Natural killer cell (primary cell): ENCODE data around the gene PRKCQ. TPM values are rescaled to one million over a fixed set of nuclear protein-coding genes. Genes with fewer than 3 reads are reported as not detected.
A peak's percentile ranks its signal among the peaks of the same experiment; 100 is the strongest.

Experiments used
- ATAC-seq, 3 donors: fragments of 150-1000 bp in 2 of 3; fragments of 200-7000 bp in 1 of 3; cut with Tn5 transposase; 1 replicate in 1 of 3; 2 replicates in 2 of 3; pipeline ENCODE4 v1.10.0; 2021; ENCODE audit warnings: mild to moderate bottlenecking in 2 of 3, moderate library complexity in 2 of 3
- DNase-seq, 2 donors: peaks; one replicate each; pipeline versions ENCODE4 v3.0.0 to v3.0.0-alpha.2; 2013 to 2021; ENCODE audit warnings: mixed read lengths in 1 of 2
- H3K27ac ChIP-seq: one replicate; pipeline ENCODE4 v1.5.1; 2013; ENCODE audit warnings: mild to moderate bottlenecking, low read length
- H3K27me3 ChIP-seq: one replicate; pipeline ENCODE4 v1.6.1; 2013; ENCODE audit warnings: low read length; ENCODE audit not compliant: control insufficient read depth, insufficient read depth
- H3K36me3 ChIP-seq: one replicate; pipeline ENCODE4 v1.6.1; 2013; ENCODE audit warnings: low read length; ENCODE audit not compliant: control insufficient read depth, insufficient read depth
- H3K4me1 ChIP-seq: one replicate; pipeline ENCODE4 v1.6.1; 2013; ENCODE audit warnings: low read length; ENCODE audit not compliant: control insufficient read depth, insufficient read depth
- H3K4me3 ChIP-seq: one replicate; pipeline ENCODE4 v1.5.1; 2013; ENCODE audit warnings: low read length
- H3K9me3 ChIP-seq: one replicate; pipeline ENCODE4 v1.6.1; 2013; ENCODE audit warnings: low read length; ENCODE audit not compliant: control insufficient read depth, insufficient read depth
- H3K27ac Mint-ChIP-seq, 2 donors: one replicate each; pipeline ENCODE4 v1.8.0; 2022; ENCODE audit warnings: mild to moderate bottlenecking in 2 of 2, mixed read lengths in 2 of 2, moderate library complexity in 1 of 2
- H3K27me3 Mint-ChIP-seq, 2 donors: one replicate each; pipeline ENCODE4 v1.8.0; 2022; ENCODE audit warnings: low read depth in 2 of 2, mixed read lengths in 2 of 2
- H3K36me3 Mint-ChIP-seq: one replicate; pipeline ENCODE4 v1.8.0; 2022; ENCODE audit warnings: mixed read lengths
- H3K4me1 Mint-ChIP-seq, 2 donors: one replicate each; pipeline ENCODE4 v1.8.0; 2022; ENCODE audit warnings: mixed read lengths in 2 of 2
- H3K4me3 Mint-ChIP-seq: one replicate; pipeline ENCODE4 v1.8.0; 2022; ENCODE audit warnings: mild to moderate bottlenecking, moderate library complexity, mixed read lengths
- H3K9me3 Mint-ChIP-seq, 2 donors: one replicate each; pipeline ENCODE4 v1.8.0; 2022; ENCODE audit warnings: mixed read lengths in 2 of 2
- WGBS: methylation state at CpG from one replicate; pipeline ENCODE4 v1.1.7; 2013; ENCODE audit warnings: missing lambda C conversion rate; ENCODE audit not compliant: insufficient coverage; 5-methylcytosine and 5-hydroxymethylcytosine counted together
- intact Hi-C: fragments of 100-400 bp; cut with micrococcal nuclease; formaldehyde crosslinking; loops from one replicate; pipeline ENCODE4 v1.14.2; 2022
- total RNA-seq, 4 donors: library from RNA; stranded (reverse); fragments of 120-200 nt in 1 of 4; gene quantifications; one replicate each; pipeline versions ENCODE4 v1.2.3 to v1.2.4, GENCODE V29; 2013 to 2022
- TF ChIP-seq, protein P1 (sequence below): fragments of 200-600 bp; IDR thresholded peaks from one replicate; pipeline ENCODE4 v1.8.0; 2022; ENCODE audit warnings: antibody characterized with exemption

PRKCQ gene
- total RNA-seq, 3 donors from 2014 or later (not counting 1 experiment from before 2014, with no cell fraction given), result 46.5 to 69.5 (median 61.3) TPM

DNA sequence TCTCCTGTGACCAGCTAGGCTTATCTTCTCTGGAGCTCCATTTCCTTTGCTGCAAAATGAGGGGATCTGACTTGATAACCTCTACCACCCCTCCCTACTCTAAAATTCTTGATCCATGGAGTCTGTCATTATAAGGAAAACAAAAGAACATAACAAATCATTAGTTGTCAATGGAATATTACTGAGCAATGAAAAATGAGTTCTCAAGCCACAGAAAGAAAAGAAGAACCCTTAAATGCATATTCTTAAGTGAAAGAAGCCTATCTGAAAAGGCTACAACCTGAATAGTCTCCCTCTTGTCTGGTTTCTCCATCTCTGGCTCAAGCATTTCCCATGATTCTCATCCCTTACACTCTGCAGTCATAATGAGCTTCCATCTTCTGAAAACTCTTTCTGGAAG is 110.4 kb downstream of the PRKCQ start:
- Histone ChIP-seq H3K9me3 (no peaks in the 10 kb centered on the region), H3K27ac (no peak overlapping the region), H3K4me3 (no peak overlapping the region), H3K4me1 (peaks cover 16% of the 10 kb centered on the region), H3K27me3 (no peaks in the 10 kb centered on the region), H3K36me3 (peaks cover 36% of the 10 kb centered on the region)
- intact Hi-C loops, result loop anchor here (10.0 kb wide), 1 partner anchor 795 kb away; no protein-coding TSS in a partner anchor
- Mint-ChIP-seq H3K4me1 (peaks cover 60 to 65% of the 10 kb centered on the region in 2 donors), H3K4me3 (no peak overlapping the region), H3K27me3 (no peaks in the 10 kb centered on the region), H3K9me3 (peaks cover 0 to 3% of the 10 kb centered on the region in 2 donors), H3K27ac (peak overlapping the region; percentile 99), H3K36me3 (peaks cover 14% of the 10 kb centered on the region)
- DNase-seq (no peak), ATAC-seq (no peak)
- TF ChIP-seq, protein P1, sequence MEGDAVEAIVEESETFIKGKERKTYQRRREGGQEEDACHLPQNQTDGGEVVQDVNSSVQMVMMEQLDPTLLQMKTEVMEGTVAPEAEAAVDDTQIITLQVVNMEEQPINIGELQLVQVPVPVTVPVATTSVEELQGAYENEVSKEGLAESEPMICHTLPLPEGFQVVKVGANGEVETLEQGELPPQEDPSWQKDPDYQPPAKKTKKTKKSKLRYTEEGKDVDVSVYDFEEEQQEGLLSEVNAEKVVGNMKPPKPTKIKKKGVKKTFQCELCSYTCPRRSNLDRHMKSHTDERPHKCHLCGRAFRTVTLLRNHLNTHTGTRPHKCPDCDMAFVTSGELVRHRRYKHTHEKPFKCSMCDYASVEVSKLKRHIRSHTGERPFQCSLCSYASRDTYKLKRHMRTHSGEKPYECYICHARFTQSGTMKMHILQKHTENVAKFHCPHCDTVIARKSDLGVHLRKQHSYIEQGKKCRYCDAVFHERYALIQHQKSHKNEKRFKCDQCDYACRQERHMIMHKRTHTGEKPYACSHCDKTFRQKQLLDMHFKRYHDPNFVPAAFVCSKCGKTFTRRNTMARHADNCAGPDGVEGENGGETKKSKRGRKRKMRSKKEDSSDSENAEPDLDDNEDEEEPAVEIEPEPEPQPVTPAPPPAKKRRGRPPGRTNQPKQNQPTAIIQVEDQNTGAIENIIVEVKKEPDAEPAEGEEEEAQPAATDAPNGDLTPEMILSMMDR, result no peak

DNA sequence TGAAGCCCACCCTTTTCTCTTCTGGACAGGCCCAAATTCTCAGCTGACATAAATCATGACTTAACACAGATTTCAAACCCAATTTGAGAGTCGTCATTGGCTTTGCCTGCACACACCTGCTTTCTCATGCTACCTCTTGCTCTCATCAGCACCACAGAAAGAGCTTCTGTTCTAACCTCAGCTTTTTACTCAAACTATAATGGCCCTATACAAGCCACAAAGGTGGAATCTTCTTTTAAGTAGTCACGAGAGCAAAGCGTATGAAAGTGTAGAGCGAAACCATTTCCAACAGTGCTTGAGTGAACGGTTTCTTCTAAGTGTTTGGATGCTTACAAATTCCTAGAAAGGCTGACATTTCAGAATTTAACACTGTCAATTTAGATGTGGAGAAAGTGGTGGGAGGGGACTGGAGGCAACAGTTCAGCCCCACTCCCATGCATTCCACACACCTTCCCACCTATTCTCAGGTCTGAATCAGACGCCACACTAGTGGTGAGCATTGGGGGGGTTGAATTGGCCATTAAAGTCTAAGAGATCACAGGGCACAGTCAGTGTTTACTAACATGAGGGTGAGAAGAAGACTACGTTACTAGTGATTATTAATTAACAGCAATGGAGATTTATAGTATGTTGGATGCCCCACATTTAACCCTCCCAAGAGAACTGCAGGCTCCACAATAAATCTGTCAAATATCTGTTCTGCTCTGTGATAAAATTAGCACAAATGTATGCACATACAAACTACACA is 114.0 kb downstream of the PRKCQ start:
- H3K36me3 Mint-ChIP-seq, result peaks cover 22% of the 10 kb centered on the region
- H3K4me3 Mint-ChIP-seq, result no peak overlapping the region
- Histone ChIP-seq H3K27ac (no peak overlapping the region), H3K4me1 (no peaks in the 10 kb centered on the region), H3K36me3 (peaks cover 62% of the 10 kb centered on the region), H3K9me3 (no peaks in the 10 kb centered on the region), H3K27me3 (no peaks in the 10 kb centered on the region), H3K4me3 (no peak overlapping the region)
- intact Hi-C loops, result no loop called here
- H3K9me3 Mint-ChIP-seq, result peaks cover 1 to 4% of the 10 kb centered on the region in 2 donors
- no peaks in the 10 kb centered on the region for H3K27me3 Mint-ChIP-seq
- peaks cover 28 to 30% of the 10 kb centered on the region in 2 donors for H3K4me1 Mint-ChIP-seq
- no peak for DNase-seq
- TF ChIP-seq, protein P1, result no peak
- WGBS, result 94% methylated on average over 5 of the region's 7 CpGs
- no peak for ATAC-seq
- H3K27ac Mint-ChIP-seq, result peak overlapping the region; percentile 51 to 58

DNA sequence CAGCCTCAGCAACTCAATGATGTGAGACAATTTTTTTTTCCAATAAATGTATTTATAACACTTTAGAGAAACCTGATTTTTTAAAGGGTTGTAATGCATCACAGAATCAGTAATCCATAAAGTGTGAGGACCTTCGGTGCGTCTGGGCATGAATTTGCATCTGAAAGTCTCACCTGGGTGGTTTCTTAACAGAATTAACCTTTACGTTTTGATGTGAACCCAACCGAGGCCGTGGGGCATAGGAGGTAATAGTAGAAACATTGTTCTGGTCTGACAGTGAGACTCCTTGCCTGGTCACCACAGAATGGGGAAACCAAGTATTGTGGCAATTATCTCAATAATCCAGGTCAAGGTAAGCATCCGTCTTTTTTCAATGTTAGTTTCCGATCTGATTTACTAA is 114.6 kb downstream of the PRKCQ start:
- no peak overlapping the region for H3K4me3 ChIP-seq
- Mint-ChIP-seq H3K27ac (peak overlapping the region; percentile 51 to 58), H3K4me1 (peaks cover 22 to 29% of the 10 kb centered on the region in 2 donors), H3K27me3 (no peaks in the 10 kb centered on the region), H3K36me3 (peaks cover 22% of the 10 kb centered on the region), H3K4me3 (no peak overlapping the region), H3K9me3 (peaks cover 4 to 7% of the 10 kb centered on the region in 2 donors)
- no peaks in the 10 kb centered on the region for H3K27me3 ChIP-seq
- peaks cover 64% of the 10 kb centered on the region for H3K36me3 ChIP-seq
- TF ChIP-seq, protein P1, result no peak
- ATAC-seq (no peak), DNase-seq (no peak)
- intact Hi-C loops, result no loop called here
- H3K9me3 ChIP-seq, result no peaks in the 10 kb centered on the region
- H3K4me1 ChIP-seq, result no peaks in the 10 kb centered on the region
- WGBS, result 95% methylated on average over 7 of the region's 7 CpGs
- H3K27ac ChIP-seq, result no peak overlapping the region
